ENCODE results near the gene HOXD10.

HOXD10 gene

GRCh38 chr2:176107731-176108181, 8.8 kb upstream of the HOXD10 start:
- no peak for DNase-seq

- no peak for DNase-seq
Measured at GRCh38 chr2:176109192-176109901, 7.2 kb upstream of the HOXD10 start.

- no peak for DNase-seq
Measured at GRCh38 chr2:176109946-176110345, 6.6 kb upstream of the HOXD10 start.

- DNase-seq: no peak
Measured at GRCh38 chr2:176110415-176111308, 5.9 kb upstream of the HOXD10 start.

GRCh38 chr2:176111309-176111663, 5.3 kb upstream of the HOXD10 start:
- DNase-seq: no peak

GRCh38 chr2:176111846-176112374, 4.7 kb upstream of the HOXD10 start:
- no peak for DNase-seq

- no peak for DNase-seq
Measured at GRCh38 chr2:176112375-176113302, 3.9 kb upstream of the HOXD10 start.

GRCh38 chr2:176114120-176114929, 2.3 kb upstream of the HOXD10 start:
- DNase-seq: no peak

GRCh38 chr2:176114930-176115625, 1.5 kb upstream of the HOXD10 start:
- DNase-seq: no peak

GRCh38 chr2:176117162-176117822, 714 bp downstream of the HOXD10 start:
- no peak for DNase-seq

GRCh38 chr2:176117823-176118371, 1.3 kb downstream of the HOXD10 start:
- DNase-seq: no peak

GRCh38 chr2:176118601-176119339, 2.2 kb downstream of the HOXD10 start:
- DNase-seq: no peak

- DNase-seq: no peak
Measured at GRCh38 chr2:176120364-176121189, 4.0 kb downstream of the HOXD10 start.

GRCh38 chr2:176121190-176122051, 4.8 kb downstream of the HOXD10 start:
- no peak for DNase-seq

GRCh38 chr2:176122052-176122682, 5.6 kb downstream of the HOXD10 start:
- no peak for DNase-seq

GRCh38 chr2:176122683-176123410, 6.3 kb downstream of the HOXD10 start, which contains the start of gene HOXD9:
HOXD9 (plus strand) TSS chr2:176122719; CDS start chr2:176122769, 50 bp downstream.
- no peak for DNase-seq

All from GDM1 (cell line).